Retinal pigment epithelial cell (primary cell): ENCODE data around the gene STON2.

Source experiments
- DNase-seq: peaks from one replicate; pipeline ENCODE4 v3.0.0-alpha.2; 2010; ENCODE audit warnings: low read depth
- H3K4me3 ChIP-seq: 2 replicates; pipeline ENCODE4 v1.5.1; 2011; ENCODE audit warnings: mild to moderate bottlenecking, low read length, control low read depth, moderate library complexity
- CTCF ChIP-seq: conservative IDR thresholded peaks from 2 replicates; pipeline ENCODE4 v1.5.1; 2011; ENCODE audit warnings: low read depth, low read length, control low read depth, inconsistent platforms

Gene STON2

GRCh38 chr14:81337073-81337472 is 63.1 kb downstream of the STON2 start:
- no peak for DNase-seq
- TF ChIP-seq CTCF: no peak
- no peak overlapping the region for H3K4me3 ChIP-seq

GRCh38 chr14:81336009-81336408 is 64.1 kb downstream of the STON2 start:
- no peak for TF ChIP-seq CTCF
- no peak overlapping the region for H3K4me3 ChIP-seq
- DNase-seq: no peak

DNA sequence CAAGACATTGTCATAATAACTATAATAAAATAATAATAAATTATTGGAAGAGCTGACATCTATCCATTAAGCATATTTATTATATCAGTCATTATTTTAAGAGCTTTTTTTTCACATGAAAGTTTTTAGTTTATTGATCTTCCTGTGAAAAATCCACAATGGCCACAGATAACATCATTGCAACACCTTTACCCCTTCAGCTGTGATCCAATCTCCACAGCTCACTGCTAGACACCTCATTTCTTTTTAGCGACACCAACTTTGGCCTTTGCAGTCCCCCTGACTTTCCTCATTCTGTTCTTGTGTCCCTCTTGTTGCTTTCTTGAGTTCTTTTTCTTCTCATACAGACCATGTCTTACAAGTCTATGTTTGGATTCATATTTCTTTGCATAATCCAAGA is 67.4 kb downstream of the STON2 start:
- DNase-seq: no peak
- TF ChIP-seq CTCF: no peak
- no peak overlapping the region for H3K4me3 ChIP-seq

- TF ChIP-seq CTCF: no peak
- DNase-seq: no peak
- no peak overlapping the region for H3K4me3 ChIP-seq
These were observed 68.7 kb downstream of the STON2 start for GRCh38 chr14:81331229-81332021.

DNA sequence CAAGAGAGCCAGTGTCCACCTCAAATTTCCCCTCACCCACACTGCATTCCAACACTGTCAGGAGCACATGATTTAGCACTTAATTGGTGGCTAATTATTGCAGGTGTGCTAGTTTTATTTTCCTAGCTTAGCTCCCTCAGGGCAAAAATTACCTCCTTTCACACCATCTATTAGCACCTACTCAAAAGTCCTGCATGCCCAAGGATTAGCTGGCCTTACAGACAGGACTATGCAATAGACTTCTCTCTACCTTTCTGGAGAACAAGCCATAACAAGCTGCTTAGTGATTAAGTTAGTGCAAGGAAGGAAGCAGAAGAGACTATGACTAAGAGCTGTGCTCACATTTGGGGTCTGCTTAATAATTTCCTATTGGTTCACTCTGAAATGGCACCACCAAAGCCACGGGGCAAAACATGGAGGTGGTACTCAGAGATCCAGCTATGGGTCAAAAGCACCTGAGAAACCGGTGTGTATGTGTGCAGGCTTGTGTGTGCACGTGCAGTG is 69.5 kb downstream of the STON2 start:
- TF ChIP-seq CTCF: no peak
- DNase-seq: no peak
- no peak overlapping the region for H3K4me3 ChIP-seq

GRCh38 chr14:81329640-81330381 is 70.3 kb downstream of the STON2 start:
- no peak for DNase-seq
- H3K4me3 ChIP-seq: no peak overlapping the region
- no peak for TF ChIP-seq CTCF

DNA sequence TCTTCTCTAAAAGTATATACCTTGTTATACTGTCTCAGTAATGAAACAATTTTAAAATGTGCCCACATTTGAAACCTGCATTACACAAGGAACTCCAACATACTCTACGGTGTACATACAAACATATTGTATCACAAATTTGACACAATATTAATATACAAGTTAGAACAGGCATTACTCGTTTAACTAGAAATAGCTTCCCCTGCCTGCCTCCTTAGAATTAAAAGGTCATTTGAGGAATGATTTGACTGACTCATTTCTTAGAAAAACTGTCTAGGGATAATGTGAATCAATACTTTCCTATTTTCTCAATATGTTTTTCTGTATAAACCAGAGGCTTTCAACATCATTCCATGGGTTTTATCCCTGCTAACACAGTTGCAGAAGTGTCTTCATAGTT is 73.7 kb downstream of the STON2 start:
- no peak for TF ChIP-seq CTCF
- no peak for DNase-seq
- H3K4me3 ChIP-seq: no peak overlapping the region
